Activated naive CD4-positive, alpha-beta T cell treated with anti-CD3 and anti-CD28 coated beads, Interleukin-2, amount 10 ng/mL, durations not matched to agents 7 days and 5 days (primary cell): ENCODE measurements around the gene EIF3K.

Experiments
- CTCF ChIA-PET: fragments of 350-600 bp; sonication (Branson Sonifier 250); formaldehyde crosslinking; loops from one replicate; lab custom pipeline; 2021; ENCODE audit warnings: antibody characterized with exemption; lab: Charles Lee
- DNase-seq: peaks from one replicate; pipeline ENCODE4 v3.0.0-alpha.2; 2020
- H3K27ac Mint-ChIP-seq: one replicate; pipeline ENCODE4 v1.8.0; 2021; ENCODE audit warnings: mild to moderate bottlenecking, moderate library complexity, mixed read lengths
- H3K27me3 Mint-ChIP-seq: one replicate; pipeline ENCODE4 v1.8.0; 2021; ENCODE audit warnings: mild to moderate bottlenecking, mixed read lengths
- H3K36me3 Mint-ChIP-seq: one replicate; pipeline ENCODE4 v1.8.0; 2021; ENCODE audit warnings: mixed read lengths
- H3K4me1 Mint-ChIP-seq: one replicate; pipeline ENCODE4 v1.8.0; 2021; ENCODE audit warnings: mixed read lengths
- H3K4me3 Mint-ChIP-seq: one replicate; pipeline ENCODE4 v1.8.0; 2021; ENCODE audit warnings: mild to moderate bottlenecking, moderate library complexity, mixed read lengths
- H3K9me3 Mint-ChIP-seq: one replicate; pipeline ENCODE4 v1.8.0; 2021; ENCODE audit warnings: mixed read lengths

EIF3K gene

DNA sequence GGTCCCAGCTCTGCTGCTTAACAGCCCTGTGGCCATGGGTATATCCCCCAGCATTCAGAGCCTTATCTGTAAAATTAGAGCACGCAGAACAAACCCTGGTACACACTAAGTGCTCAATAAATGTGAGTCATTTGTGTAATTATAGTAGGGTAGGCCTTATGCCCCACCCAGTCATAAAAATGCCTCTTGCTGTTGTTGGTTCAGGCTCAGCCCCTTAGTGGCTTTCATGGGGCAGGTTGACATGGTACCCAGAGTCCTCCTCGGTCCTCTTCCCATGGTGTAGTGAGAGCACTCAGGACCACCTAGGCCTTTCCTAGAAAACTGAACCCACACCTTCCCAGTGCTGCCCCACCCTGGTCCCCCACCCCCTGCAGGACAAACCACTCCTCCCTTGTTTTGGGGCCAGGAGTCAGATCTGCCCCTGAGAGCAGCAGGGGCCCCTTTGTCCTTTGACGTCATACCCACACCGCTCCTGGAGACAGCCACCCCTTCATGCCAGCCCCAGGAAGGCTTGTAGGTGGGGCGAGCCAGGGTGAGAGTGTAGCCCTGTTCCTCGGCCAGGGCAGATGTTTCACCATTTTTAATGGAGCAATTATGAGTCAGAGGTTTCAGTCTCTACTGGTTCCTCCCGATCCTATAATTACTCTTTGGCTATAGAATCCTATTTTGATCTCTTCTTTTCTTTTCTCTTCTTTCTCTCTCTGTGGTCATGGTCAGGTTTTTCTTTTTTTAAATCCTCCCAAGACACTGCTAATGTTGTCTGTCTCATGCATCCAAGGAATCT, 65.3 kb downstream of the EIF3K start:
- Mint-ChIP-seq H3K4me1 (peaks cover 95% of the 10 kb centered on the region), H3K27ac (peak overlapping the region; percentile 73), H3K27me3 (no peaks in the 10 kb centered on the region), H3K36me3 (peaks cover 42% of the 10 kb centered on the region), H3K4me3 (no peak overlapping the region), H3K9me3 (peaks cover 3% of the 10 kb centered on the region)
- CTCF ChIA-PET, result interaction anchor here (0.7 to 1.1 kb wide), 2 partner anchors 12 to 14 kb away, joined by 3 read pairs; no protein-coding TSS in a partner anchor
- DNase-seq, result no peak

DNA sequence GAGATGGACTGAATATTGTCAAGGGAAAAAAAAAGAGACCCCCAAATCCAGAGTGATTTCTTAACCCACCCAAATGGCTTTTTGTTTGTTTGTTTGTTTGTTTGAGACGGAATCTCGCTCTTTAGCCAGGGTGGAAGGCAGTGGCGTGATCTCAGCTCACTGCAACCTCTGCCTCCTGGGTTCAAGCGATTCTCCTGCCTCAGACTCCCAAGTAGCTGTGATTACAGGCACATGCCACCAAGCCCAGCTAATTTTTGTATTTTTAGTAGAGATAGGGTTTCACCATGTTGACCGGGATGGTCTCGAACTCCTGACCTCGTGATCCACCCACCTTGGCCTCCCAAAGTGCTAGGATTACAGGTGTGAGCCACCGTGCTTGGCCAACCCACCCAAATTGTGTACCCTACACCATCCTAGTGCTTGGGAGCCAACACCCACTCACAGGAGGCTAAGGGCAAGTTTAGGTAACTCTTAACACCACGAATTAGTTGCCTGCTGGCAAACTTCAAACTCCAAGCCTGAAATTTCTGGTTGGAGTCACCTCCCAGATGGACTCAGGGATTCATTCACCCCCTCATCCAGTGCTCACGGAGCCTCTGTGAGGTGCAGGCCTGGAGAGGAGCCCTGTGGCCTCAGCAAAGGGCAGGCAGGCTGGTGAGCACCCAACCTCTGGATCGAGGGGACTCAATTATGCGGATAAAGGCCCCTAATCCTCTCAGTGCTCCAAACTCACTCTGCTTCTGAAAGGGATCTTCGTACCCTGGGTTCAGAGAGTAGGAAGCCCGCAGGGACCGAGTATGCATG, 66.1 kb downstream of the EIF3K start:
- no peak overlapping the region for H3K4me3 Mint-ChIP-seq
- peaks cover 37% of the 10 kb centered on the region for H3K36me3 Mint-ChIP-seq
- CTCF ChIA-PET, result interaction anchor here (0.7 to 1.1 kb wide), 2 partner anchors 11 to 15 kb away, joined by 3 read pairs; no protein-coding TSS in a partner anchor
- H3K4me1 Mint-ChIP-seq, result peaks cover 91% of the 10 kb centered on the region
- DNase-seq, result no peak
- peaks cover 3% of the 10 kb centered on the region for H3K9me3 Mint-ChIP-seq
- no peaks in the 10 kb centered on the region for H3K27me3 Mint-ChIP-seq
- H3K27ac Mint-ChIP-seq, result peak overlapping the region; percentile 73

DNA sequence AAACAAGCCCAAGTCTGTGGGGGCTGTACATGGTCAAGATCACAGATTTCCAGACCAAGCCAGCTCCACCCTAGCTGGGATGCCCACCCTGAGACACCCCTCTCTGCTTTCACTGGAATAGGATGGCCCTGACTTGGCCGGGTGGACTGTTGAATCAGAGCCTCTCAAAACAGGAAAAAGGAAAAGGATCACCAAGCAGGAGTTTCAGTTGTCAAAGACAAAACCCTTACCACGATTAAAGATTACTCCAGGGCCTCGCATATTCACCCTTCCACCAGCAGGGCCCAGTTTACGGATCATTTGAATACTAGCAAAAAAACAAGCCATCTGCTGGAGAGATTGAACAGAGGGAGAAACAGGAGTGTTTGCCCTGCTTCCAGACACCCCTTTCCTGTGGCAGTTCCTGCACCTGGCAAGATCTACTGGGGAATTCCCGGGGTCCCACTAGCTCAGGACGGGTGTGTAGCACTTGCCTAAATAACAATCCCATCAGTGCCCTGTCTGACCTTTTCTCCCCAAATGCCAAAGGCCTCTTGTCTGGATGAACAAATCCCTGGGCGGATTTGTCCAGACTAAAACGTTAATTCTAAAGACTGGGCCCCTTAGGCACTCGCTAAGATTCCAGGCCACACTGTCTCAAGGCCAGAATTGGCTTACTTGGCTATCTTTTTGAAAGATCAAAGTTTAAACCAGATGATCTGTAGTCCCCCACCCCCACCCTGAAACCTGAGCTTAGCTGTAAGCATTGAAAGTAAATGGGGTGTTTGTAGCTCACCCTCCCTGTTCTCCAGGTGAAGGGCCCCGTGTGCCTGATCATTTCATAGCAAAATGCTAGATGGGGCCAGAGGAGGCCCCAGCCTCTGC, 66.9 kb downstream of the EIF3K start:
- H3K4me1 Mint-ChIP-seq, result peaks cover 86% of the 10 kb centered on the region
- peaks cover 3% of the 10 kb centered on the region for H3K9me3 Mint-ChIP-seq
- no peaks in the 10 kb centered on the region for H3K27me3 Mint-ChIP-seq
- H3K36me3 Mint-ChIP-seq, result peaks cover 40% of the 10 kb centered on the region
- no peak for DNase-seq
- H3K27ac Mint-ChIP-seq, result peak overlapping the region; percentile 73
- no peak overlapping the region for H3K4me3 Mint-ChIP-seq
- CTCF ChIA-PET, result interaction anchor here (0.6 to 1.6 kb wide), 4 partner anchors 16 to 242 kb away, joined by 3 read pairs; no protein-coding TSS in a partner anchor

DNA sequence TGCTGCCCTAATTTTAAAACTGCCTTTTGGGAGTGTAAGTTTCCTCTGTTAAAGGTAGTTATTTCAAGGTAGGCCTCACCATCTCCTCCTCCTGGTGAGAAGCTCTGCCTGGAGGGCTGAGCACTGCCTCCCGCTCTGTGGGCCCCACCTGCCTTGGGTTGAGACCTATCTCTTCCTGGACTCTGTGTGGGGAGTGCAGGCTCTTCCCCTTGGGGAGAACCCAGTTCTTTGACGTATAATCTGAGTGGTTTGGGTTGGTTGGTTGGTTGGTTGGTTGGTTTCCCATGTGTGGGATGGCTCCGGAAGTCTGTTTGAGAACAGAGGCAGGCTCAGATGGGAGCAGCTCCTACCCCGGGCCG, 67.5 kb downstream of the EIF3K start:
- Mint-ChIP-seq H3K4me3 (no peak overlapping the region), H3K27me3 (no peaks in the 10 kb centered on the region), H3K36me3 (peaks cover 36% of the 10 kb centered on the region), H3K4me1 (peaks cover 81% of the 10 kb centered on the region), H3K27ac (peak overlapping the region; percentile 61), H3K9me3 (peaks cover 3% of the 10 kb centered on the region)
- DNase-seq, result peak; percentile 53
- CTCF ChIA-PET, result interaction anchor here (0.6 to 1.6 kb wide), 3 partner anchors 27 to 242 kb away, joined by 3 read pairs; no protein-coding TSS in a partner anchor
